ENCODE measurements around the gene HSD11B2.

HSD11B2 gene

GRCh38 chr16:67454852-67455251 is 23.9 kb downstream of the HSD11B2 start:
- DNase-seq = no peak

- no peak for DNase-seq
These were observed 25.6 kb downstream of the HSD11B2 start for GRCh38 chr16:67456391-67457081.

DNA sequence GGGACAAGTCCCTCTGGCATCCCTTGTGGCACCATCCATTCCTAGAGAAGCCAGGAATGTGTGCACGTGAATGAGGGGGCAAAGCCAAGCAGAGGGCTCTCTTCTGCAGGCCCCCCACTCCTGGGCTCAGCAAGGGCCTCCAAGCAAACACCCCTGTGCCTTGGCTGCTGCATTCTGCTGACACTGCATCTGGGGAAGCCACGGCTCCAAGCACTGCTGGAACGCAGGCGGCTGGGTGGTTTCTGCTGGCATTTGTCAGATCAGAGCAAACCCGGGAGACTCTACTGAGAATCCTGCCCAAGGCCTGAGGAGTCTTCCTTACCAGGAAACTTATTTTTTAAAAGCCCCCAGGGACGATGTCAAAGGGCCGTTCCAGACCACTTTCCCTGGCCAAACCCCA is 26.7 kb downstream of the HSD11B2 start:
- DNase-seq = no peak

GRCh38 chr16:67458121-67458641 is 27.3 kb downstream of the HSD11B2 start:
- no peak for DNase-seq

GRCh38 chr16:67459066-67459860 is 28.3 kb downstream of the HSD11B2 start:
- no peak for DNase-seq

DNA sequence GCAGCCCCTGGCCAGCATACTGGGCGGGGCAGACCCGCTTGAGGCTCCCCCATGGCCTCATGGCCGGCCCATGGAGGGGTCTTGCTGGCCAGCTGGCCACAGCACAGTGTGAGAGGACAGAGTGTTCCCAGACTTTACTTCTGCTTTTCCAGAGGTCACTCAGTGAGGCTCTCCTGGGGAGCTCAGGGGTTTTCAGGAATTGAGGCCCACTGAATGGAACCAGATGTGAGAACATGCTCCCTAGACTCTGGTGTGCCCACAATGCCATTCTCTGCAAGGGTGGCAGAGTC is 28.9 kb downstream of the HSD11B2 start:
- no peak for DNase-seq

- no peak for DNase-seq
These were observed 29.2 kb downstream of the HSD11B2 start for GRCh38 chr16:67460168-67460567.

DNA sequence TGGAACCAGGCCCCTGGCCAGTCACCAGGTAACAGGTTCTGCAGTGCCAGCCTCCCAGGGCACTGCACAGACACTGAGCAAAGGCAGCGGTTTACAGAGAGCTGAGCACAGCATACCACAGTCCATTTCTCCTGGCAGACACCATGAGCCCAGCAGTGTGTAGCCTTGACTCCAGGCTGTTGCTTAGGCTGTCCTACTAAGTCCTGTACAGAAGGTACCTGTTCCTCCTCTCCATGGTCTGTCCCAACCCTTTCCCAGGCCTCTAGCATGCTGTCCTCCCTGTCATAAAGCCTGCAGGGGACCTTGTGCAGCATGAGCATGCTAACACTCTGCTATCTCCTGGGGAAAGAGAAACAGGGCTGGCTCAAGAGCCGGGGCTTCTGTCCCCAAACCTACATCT is 30.0 kb downstream of the HSD11B2 start:
- no peak for DNase-seq

GRCh38 chr16:67461600-67462278 is 30.8 kb downstream of the HSD11B2 start:
- DNase-seq = no peak

DNA sequence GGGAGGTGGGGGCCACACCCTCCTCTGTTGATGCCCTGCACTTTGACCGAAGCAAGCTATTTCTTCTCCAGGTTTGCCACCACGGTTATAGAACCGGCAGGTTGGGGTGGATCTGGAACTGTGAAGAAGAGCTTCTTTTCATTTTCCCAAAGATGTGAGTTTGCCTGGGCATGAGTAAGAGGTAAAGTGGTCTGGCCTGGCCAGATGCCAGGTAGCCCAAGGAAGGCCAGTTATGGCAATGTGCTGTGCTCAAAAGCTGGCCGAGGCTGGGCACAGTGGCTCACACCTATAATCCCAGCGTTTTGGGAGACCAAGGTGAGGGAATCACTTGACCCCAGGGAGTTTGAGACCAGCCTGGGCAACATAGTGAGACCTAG is 31.3 kb downstream of the HSD11B2 start:
- DNase-seq = no peak

DNA sequence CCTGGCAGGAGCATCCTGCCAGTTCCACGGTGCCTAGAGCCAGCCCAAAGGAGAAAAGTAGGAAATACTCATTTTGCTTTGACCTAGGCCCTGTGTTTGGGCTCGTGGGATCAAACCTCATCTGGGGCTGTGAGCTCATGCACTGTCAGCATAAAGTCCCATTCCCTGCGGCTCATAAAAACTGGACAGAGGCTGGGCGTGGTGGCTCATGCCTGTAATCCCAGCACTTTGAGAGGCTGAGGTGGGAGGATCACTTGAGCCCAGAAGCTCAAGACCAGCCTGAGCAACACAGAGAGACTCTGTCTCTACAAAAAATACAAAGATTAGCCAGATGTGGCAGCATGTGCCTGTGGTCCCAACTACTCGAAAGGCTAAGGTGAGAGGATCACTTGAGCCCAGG is 32.1 kb downstream of the HSD11B2 start:
- no peak for DNase-seq

DNA sequence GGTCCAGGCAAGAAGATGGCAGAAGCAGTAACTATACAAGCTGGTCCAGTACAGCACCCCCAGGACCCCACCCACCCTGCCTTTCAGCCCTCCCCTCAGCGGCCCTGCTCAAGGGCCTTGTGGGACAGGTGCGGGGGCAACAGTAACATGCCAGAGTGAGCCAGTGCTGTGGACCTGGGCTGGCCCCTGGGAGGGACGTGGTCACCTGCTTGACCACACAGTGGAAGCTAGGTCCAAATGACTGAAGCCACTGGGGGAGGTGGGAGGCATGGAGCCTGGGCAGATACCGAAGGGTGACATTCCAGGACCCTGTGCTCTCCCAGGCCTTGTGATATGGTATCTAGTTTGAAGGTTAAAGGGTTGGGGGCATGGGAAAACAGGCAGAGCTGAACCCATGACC is 32.8 kb downstream of the HSD11B2 start:
- no peak for DNase-seq

- no peak for DNase-seq
These were observed 33.6 kb downstream of the HSD11B2 start for GRCh38 chr16:67464565-67464964.

GRCh38 chr16:67466581-67466980 is 35.7 kb downstream of the HSD11B2 start:
- no peak for DNase-seq

GRCh38 chr16:67468731-67469130 is 37.8 kb downstream of the HSD11B2 start:
- DNase-seq = no peak

DNA sequence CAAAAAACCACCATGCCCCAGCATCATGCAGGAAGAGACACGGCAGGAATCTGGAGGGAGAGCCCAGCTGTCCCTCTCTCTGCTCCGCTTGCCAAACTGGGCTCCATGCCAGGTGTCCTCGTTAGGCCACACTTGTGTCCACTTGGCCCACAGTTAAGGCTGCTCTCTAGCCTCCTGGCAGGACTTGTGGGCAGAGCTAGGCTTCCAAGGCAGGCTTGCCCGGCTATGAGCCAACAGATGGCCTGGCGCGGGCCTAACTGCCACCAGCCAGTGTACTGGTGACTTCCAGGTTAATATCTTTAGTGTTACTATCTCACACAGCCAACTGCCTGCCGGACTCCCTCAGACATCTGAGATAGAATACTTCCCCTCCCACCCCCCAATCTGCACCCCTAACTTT is 39.4 kb downstream of the HSD11B2 start:
- no peak for DNase-seq

GRCh38 chr16:67471758-67472384 is 41.0 kb downstream of the HSD11B2 start:
- DNase-seq = no peak

DNA sequence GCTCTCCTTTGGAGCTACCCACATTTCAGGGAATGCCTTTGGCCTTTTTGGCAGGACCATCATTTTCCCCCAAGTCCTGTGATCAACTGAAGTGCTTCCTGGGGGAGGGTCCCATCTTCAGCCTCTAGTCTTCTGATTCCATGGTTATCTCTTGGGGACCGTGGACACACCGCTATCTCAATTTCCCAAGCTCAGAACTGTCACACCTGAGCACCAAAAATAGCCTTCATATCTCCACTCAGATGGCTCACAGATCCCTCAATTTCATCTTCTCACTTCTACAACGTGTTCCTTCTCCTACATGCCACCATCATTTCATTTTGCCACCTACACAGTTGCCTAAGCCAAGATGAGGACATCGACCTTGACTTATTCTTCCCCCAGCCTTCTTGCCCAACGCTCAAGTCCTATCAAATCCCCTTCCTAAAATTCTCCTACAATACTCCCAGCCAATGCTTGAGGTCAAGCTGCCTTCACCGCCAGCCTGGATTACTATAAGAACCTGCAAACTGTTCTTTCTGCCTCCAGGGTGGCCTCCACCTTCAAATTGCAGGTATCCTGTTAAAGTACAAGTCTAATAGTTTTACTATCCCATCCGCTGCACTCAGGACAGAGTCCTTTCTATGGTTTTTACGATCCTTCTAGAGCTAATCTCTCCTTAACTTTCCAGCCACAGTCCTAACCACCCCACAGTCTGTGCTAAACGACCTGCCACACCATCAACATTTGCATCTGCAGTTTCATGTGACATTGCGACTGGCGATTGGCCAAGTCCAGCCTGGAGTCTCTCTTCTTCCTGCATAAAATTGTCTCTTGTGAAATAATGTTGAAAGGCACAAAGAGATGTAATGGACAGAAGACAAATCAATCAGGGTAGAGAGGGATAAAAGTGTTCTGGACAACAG is 43.9 kb downstream of the HSD11B2 start:
- DNase-seq = no peak

- no peak for DNase-seq
These were observed 47.1 kb downstream of the HSD11B2 start for GRCh38 chr16:67477960-67478554.

DNA sequence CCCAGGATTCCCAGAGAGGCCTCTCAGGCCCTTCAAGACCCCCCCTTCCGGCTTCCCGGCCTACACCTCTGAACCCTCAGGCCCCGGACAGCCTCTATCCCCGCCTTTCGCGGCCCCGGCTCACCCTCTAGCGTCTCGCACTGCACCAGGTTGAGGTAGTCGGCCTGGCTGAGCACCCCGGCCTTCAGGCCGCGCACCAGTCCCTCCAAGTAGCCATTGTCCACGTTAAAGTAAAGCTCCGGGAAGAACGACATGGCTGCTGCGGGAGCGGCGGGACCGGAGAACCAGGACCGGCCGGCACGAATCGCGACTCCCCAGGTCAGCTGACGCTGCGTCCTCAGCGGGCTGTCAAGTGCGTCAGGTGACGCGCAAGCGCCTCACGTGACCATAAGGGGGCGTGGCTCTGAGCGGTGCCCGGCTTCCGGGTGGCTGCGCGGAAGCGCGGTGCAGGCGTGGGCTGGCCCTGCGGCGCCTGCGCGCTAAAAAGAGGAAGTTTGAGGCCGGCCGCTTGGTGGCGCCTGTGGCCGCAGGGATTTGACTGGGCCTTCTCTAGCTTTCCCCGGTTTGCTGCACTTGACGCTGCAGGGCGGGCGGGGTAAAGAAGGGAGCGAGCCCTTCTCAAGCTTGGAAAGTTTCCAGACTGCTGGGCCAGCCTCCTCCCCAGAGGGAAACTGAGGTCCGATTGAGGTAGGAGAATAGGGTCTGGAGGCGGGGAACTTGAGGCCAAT is 50.1 kb downstream of the HSD11B2 start, which contains the start of gene ATP6V0D1:
Gene ATP6V0D1, minus strand, starts transcription at position 325 of the 728 bp plus-strand sequence. Its CDS starts 71 bp downstream, at position 254.
- DNase-seq = peak; percentile 99

Measured in eye (tissue), 1 donor.